Kidney (tissue), 14 donors: ENCODE results near the gene NRP1. TPM values are rescaled to one million over a fixed set of nuclear protein-coding genes. Genes with fewer than 3 reads are reported as not detected.

Experiments
- DNase-seq, 5 donors: peaks; one replicate each; pipeline ENCODE4 v3.0.0-alpha.2; 2013 to 2020
- FAIRE-seq: peaks from 2 replicates; lab custom pipeline; 2012; peaks lifted over from hg19 to GRCh38; lab: Jason Lieb, UNC
- H3K27ac ChIP-seq, 2 donors: one replicate each; pipeline ENCODE4 v1.7.0; 2013; ENCODE audit warnings: low read depth in 2 of 2, low read length in 2 of 2, inconsistent platforms in 1 of 2
- H3K27me3 ChIP-seq: one replicate; pipeline ENCODE4 v1.7.1; 2013; ENCODE audit warnings: low read length, inconsistent platforms; ENCODE audit not compliant: control insufficient read depth, insufficient read depth
- H3K36me3 ChIP-seq, 3 donors: one replicate each; pipeline versions ENCODE4 v1.7.0 to v1.7.1; 2013; ENCODE audit warnings: low read length in 3 of 3, control low read depth in 1 of 3, inconsistent platforms in 1 of 3; ENCODE audit not compliant: insufficient read depth in 3 of 3, control insufficient read depth in 2 of 3
- H3K4me1 ChIP-seq, 3 donors: one replicate each; pipeline versions ENCODE4 v1.7.0 to v1.7.1; 2013; ENCODE audit warnings: low read length in 3 of 3, inconsistent platforms in 1 of 3, low read depth in 1 of 3; ENCODE audit not compliant: control insufficient read depth in 2 of 3, insufficient read depth in 2 of 3
- H3K4me3 ChIP-seq, 3 donors: one replicate each; pipeline versions ENCODE4 v1.7.0 to v1.8.1; 2013; ENCODE audit warnings: low read length in 3 of 3, control low read depth in 1 of 3, inconsistent platforms in 1 of 3
- H3K9ac ChIP-seq, 3 donors: one replicate each; pipeline versions ENCODE4 v1.7.0 to v1.7.1; 2013; ENCODE audit warnings: low read length in 3 of 3, control low read depth in 1 of 3, inconsistent platforms in 1 of 3
- H3K9me3 ChIP-seq, 3 donors: one replicate each; pipeline versions ENCODE4 v1.7.0 to v1.7.1; 2013; ENCODE audit warnings: low read length in 3 of 3, control low read depth in 1 of 3, inconsistent platforms in 1 of 3; ENCODE audit not compliant: control insufficient read depth in 2 of 3, insufficient read depth in 1 of 3
- CTCF ChIP-seq: IDR thresholded peaks from 3 replicates; pipeline ENCODE4 v1.5.1; 2012; ENCODE audit warnings: mild to moderate bottlenecking, moderate library complexity, borderline replicate concordance; ENCODE audit not compliant: insufficient read depth; ENCODE audit errors: extremely low read depth
- intact Hi-C: fragments of 100-400 bp; cut with DNase I; formaldehyde crosslinking; loops from one replicate; pipeline ENCODE4 v1.11.1; 2022
- polyA plus RNA-seq: library from polyadenylated mRNA; stranded (reverse); fragments of 350-450 nt; fragmentation: Illumina TruSeq; extraction: RNeasy Lipid Tissue Mini Kit (QIAGEN cat#74804); gene quantifications from one replicate; pipeline ENCODE4 v1.2.3, GENCODE V29; 2014; ENCODE audit warnings: low read depth, low replicate concordance; ENCODE audit not compliant: insufficient read depth
- total RNA-seq: library from RNA; stranded (reverse); fragmentation: NEBNext Ultra II Directional; extraction: Animal tissue kit (Norgen Biotek cat#: 25700); gene quantifications from one replicate; pipeline ENCODE4 v1.2.1, GENCODE V29; 2021
- donor health status: control.
- donor health status: control.
- donor health status: control.
- donor health status: control.
- donor health status: control.
- donor health status: DM: yes; HTN: yes; CAD: no.
- donor health status: Normal renal cell carcinoma (clear cell type).

Gene NRP1
- total and polyA plus RNA-seq, 2 donors from 2014 or later: 40.5 to 243 TPM

DNA sequence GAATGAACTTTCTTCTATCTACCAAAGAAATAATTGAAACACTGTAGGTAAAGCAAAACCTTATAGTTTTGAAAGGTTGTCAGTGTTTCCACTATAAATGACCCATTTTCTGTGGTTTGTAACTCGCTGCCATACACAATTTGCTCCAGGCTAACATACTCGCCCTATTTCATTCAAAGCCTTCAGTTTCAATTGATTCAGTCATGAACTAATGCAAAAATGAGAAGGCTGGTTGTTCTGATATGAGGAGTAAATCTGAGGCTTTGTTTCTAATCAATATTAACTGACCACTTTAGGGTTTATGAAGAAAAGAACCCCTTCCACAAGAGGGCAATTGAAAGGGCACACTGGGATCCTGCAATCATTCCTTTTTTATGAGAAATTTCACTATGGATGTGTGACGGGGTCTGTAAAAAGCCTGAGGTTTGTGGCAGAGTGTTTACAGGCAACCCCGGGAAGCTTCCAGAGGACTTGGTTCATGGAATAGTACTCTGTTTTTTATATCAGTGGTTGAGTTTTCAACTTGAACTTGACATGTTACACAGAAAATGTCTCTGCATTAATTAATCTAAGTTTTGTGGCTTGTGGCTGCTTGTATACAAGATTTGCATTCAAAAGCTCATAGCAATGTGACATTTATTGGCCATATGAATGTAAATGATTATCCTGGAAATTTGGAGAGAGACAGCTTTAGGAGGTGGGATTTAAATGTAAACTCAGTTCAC is 133.2 kb downstream of the NRP1 start:
- intact Hi-C loops: no loop called here
- Histone ChIP-seq H3K9ac (no peak overlapping the region), H3K4me1 (peaks cover 12 to 28% (median 14%) of the 10 kb centered on the region in 3 donors), H3K4me3 (no peak overlapping the region), H3K27ac (no peak overlapping the region), H3K36me3 (peaks cover 10 to 43% (median 21%) of the 10 kb centered on the region in 3 donors), H3K27me3 (no peaks in the 10 kb centered on the region), H3K9me3 (no peaks in the 10 kb centered on the region)
- TF ChIP-seq CTCF: no peak
- no peak for FAIRE-seq
- DNase-seq: no peak

GRCh38 chr10:33199731-33200232 is 134.7 kb downstream of the NRP1 start:
- Histone ChIP-seq H3K4me3 (no peak overlapping the region), H3K36me3 (peaks cover 4 to 35% (median 21%) of the 10 kb centered on the region in 3 donors), H3K9ac (peak overlapping the region in 1 of 3 donors; percentile 10), H3K9me3 (no peaks in the 10 kb centered on the region), H3K4me1 (peaks cover 15 to 36% (median 22%) of the 10 kb centered on the region in 3 donors), H3K27me3 (no peaks in the 10 kb centered on the region), H3K27ac (no peak overlapping the region)
- FAIRE-seq: no peak
- intact Hi-C loops: no loop called here
- DNase-seq: peak in 1 of 5 donors; percentile 11
- no peak for TF ChIP-seq CTCF

DNA sequence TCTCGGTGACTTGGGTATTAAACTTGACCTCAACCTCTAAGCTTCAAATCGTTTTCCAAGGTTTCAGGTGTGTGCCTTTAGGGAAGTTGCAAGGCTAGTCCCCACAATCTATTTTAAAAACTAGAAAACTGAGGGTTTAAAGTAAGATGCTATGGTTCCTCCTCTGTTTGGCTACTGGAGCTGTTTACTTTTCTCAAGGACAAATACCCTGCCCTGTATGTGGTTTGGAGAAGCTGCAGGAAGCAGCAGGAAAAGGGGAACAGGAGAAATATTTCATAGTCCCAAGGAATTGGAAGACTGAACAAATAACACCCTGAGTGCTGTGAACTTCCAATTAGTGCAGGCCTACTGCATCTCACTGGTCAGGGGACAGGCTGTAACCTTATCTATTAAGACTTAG is 135.9 kb downstream of the NRP1 start:
- Histone ChIP-seq H3K9me3 (no peaks in the 10 kb centered on the region), H3K4me3 (no peak overlapping the region), H3K27me3 (no peaks in the 10 kb centered on the region), H3K27ac (peak overlapping the region; percentile 14 to 38), H3K4me1 (peaks cover 16 to 47% (median 27%) of the 10 kb centered on the region in 3 donors), H3K9ac (no peak overlapping the region), H3K36me3 (peaks cover 4 to 35% (median 21%) of the 10 kb centered on the region in 3 donors)
- no peak for FAIRE-seq
- DNase-seq: peak in 1 of 5 donors; percentile 1
- no peak for TF ChIP-seq CTCF
- intact Hi-C loops: no loop called here
